LNCaP clone FGC (cell line): ENCODE results near the gene KDM7A.
A peak's percentile ranks its signal among the peaks of the same experiment; 100 is the strongest.

Experiments used
- DNase-seq: peaks from one replicate; pipeline ENCODE4 v3.0.0-alpha.2; 2011; ENCODE audit warnings: low read depth
- H3K4me3 ChIP-seq: 2 replicates; pipeline ENCODE4 v1.5.1; 2011; ENCODE audit warnings: mild to moderate bottlenecking, low read depth, low read length, control low read depth
- CTCF ChIP-seq: IDR thresholded peaks from 2 replicates; pipeline ENCODE4 v1.5.1; 2012; ENCODE audit warnings: mild to moderate bottlenecking; ENCODE audit not compliant: control insufficient read depth, insufficient read depth; ENCODE audit errors: extremely low read depth

Gene KDM7A

GRCh38 chr7:140176811-140177702 lies at the start of gene KDM7A:
KDM7A (minus strand) TSS chr7:140176983; CDS start chr7:140176937, 46 bp downstream.
- H3K4me3 ChIP-seq: peak within 1 kb of the TSS; percentile 70
- peak; percentile 64 for DNase-seq
- TF ChIP-seq CTCF: no peak

- H3K4me3 ChIP-seq: no peak overlapping the region
- DNase-seq: no peak
- no peak for TF ChIP-seq CTCF
These were observed 48.9 kb upstream of the KDM7A start for GRCh38 chr7:140225562-140226249.

- no peak overlapping the region for H3K4me3 ChIP-seq
- no peak for DNase-seq
- TF ChIP-seq CTCF: no peak
These were observed 46.9 kb upstream of the KDM7A start for GRCh38 chr7:140223515-140224221.

- H3K4me3 ChIP-seq: no peak overlapping the region
- DNase-seq: no peak
- no peak for TF ChIP-seq CTCF
These were observed 46.0 kb upstream of the KDM7A start for GRCh38 chr7:140222814-140223213.

GRCh38 chr7:140219672-140220524 lies 43.1 kb upstream of the KDM7A start:
- no peak overlapping the region for H3K4me3 ChIP-seq
- TF ChIP-seq CTCF: no peak
- no peak for DNase-seq

GRCh38 chr7:140218656-140219055 lies 41.9 kb upstream of the KDM7A start:
- TF ChIP-seq CTCF: no peak
- no peak for DNase-seq
- H3K4me3 ChIP-seq: no peak overlapping the region
